K562 (cell line): Measurements from ENCODE around the gene SPATS1. TPM values are rescaled to one million over a fixed set of nuclear protein-coding genes. Genes with fewer than 3 reads are reported as not detected.

Experiments
- ATAC-seq: fragments of 200-7000 bp; cut with Tn5 transposase; 3 replicates; pipeline ENCODE4 v1.9.1; 2020; ENCODE audit warnings: moderate library complexity
- BruUV-seq: library from RNA; stranded (reverse); fragments of 400-500 nt; replicated peaks from 2 replicates; lab custom pipeline; 2021; lab: Mats Ljungman, UMichigan
- CTCF ChIA-PET: fragments of 300-600 bp; formaldehyde crosslinking; extraction: SDS; loops from one replicate; lab custom pipeline; 2021; ENCODE audit warnings: low intra/inter-chr PET ratio; lab: Yijun Ruan, JAX
- POLR2A ChIA-PET: fragments of 300-600, 350-650 bp; sonication (Branson Sonifier 250); formaldehyde crosslinking; extraction: SDS; loops from one replicate; lab custom pipeline; 2021; ENCODE audit warnings: antibody characterized with exemption, inconsistent platforms; lab: Yijun Ruan, JAX
- DNase-seq, 4 experiments: peaks; one replicate each; pipeline versions ENCODE4 v3.0.0 to v3.0.0-alpha.2; 2011 to 2018; ENCODE audit warnings: low spot score in 3 of 4, mixed read lengths in 3 of 4; ENCODE audit errors: extremely low read depth in 1 of 4
- FAIRE-seq: peaks from 2 replicates; lab custom pipeline; 2011; peaks lifted over from hg19 to GRCh38; lab: Jason Lieb, UNC
- H2AFZ ChIP-seq: 2 replicates; pipeline ENCODE4 v1.6.0; 2011; ENCODE audit warnings: low read depth, low read length, control low read depth, inconsistent platforms
- H3K27ac ChIP-seq: fragments of 200-600 bp; 3 replicates; pipeline ENCODE4 v1.8.0; 2011; ENCODE audit warnings: low read depth, mild to moderate bottlenecking, control low read depth, inconsistent platforms, low read length, moderate library complexity, mixed read lengths; ENCODE audit errors: extremely low read depth
- H3K27me3 ChIP-seq, 2 experiments: fragments of 300-600 bp in 1 of 2; 2 replicates in 1 of 2; 3 replicates in 1 of 2; pipeline versions ENCODE4 v1.6.0 to v1.8.0; 2011; ENCODE audit warnings: inconsistent platforms in 2 of 2, low read length in 2 of 2, mild to moderate bottlenecking in 1 of 2, mixed read lengths in 1 of 2, moderate library complexity in 1 of 2; ENCODE audit not compliant: control insufficient read depth in 2 of 2, insufficient read depth in 2 of 2
- H3K36me3 ChIP-seq: fragments of 300-600 bp; 3 replicates; pipeline ENCODE4 v1.8.0; 2011; ENCODE audit warnings: mild to moderate bottlenecking, low read length, inconsistent platforms; ENCODE audit not compliant: control insufficient read depth, insufficient read depth
- H3K4me1 ChIP-seq, 2 experiments: fragments of 200-600 bp in 1 of 2; replicated peaks in 1 of 2; 2 replicates in 1 of 2; 3 replicates in 1 of 2; pipeline versions ENCODE4 v1.5.1 to v1.8.0; 2011; ENCODE audit warnings: inconsistent platforms in 2 of 2, low read length in 2 of 2, mild to moderate bottlenecking in 1 of 2, mixed read lengths in 1 of 2, moderate library complexity in 1 of 2; ENCODE audit not compliant: control insufficient read depth in 2 of 2, insufficient read depth in 2 of 2
- H3K4me2 ChIP-seq: 2 replicates; pipeline ENCODE4 v1.6.1; 2011; ENCODE audit warnings: low read length, control low read depth, inconsistent platforms, mixed read lengths; ENCODE audit not compliant: insufficient read depth
- H3K4me3 ChIP-seq: fragments of 200-600 bp; sonication (generic), shearing (Covaris generic); 2 replicates; pipeline ENCODE4 v1.5.1; 2016; ENCODE audit warnings: control low read depth, inconsistent platforms
- H3K79me2 ChIP-seq: fragments of 200-600 bp; 3 replicates; pipeline ENCODE4 v1.8.0; 2011; ENCODE audit warnings: low read length, inconsistent platforms; ENCODE audit not compliant: control insufficient read depth, insufficient read depth
- H3K9ac ChIP-seq, 2 experiments: 2 replicates each; pipeline versions ENCODE4 v1.6.0 to v1.6.1; 2011; ENCODE audit warnings: low read depth in 2 of 2, low read length in 2 of 2, control low read depth in 1 of 2, inconsistent platforms in 1 of 2, mild to moderate bottlenecking in 1 of 2, mixed read lengths in 1 of 2; ENCODE audit not compliant: insufficient read depth in 1 of 2
- H3K9me1 ChIP-seq: one replicate; pipeline ENCODE4 v1.6.0; 2011; ENCODE audit warnings: inconsistent platforms, mild to moderate bottlenecking, low read length, moderate library complexity; ENCODE audit not compliant: control insufficient read depth, insufficient read depth
- H3K9me3 ChIP-seq: replicated peaks from 2 replicates; pipeline ENCODE4 v1.5.1; 2011; ENCODE audit warnings: low read depth, low read length, inconsistent platforms; ENCODE audit not compliant: control insufficient read depth, insufficient read depth
- H4K20me1 ChIP-seq: replicated peaks from 2 replicates; pipeline ENCODE4 v1.6.1; 2011; ENCODE audit warnings: low read length, inconsistent platforms, mixed read lengths; ENCODE audit not compliant: control insufficient read depth, insufficient read depth
- BRD9 ChIP-seq: fragments of 450-650 bp; IDR thresholded peaks from 2 replicates; pipeline ENCODE4 v1.6.1; 2018; ENCODE audit warnings: low read depth; ENCODE audit not compliant: partially characterized antibody
- EP300 ChIP-seq: IDR thresholded peaks from 2 replicates; pipeline ENCODE4 v1.6.1; 2012; ENCODE audit warnings: low read length, improper control_type of control experiment
- ERF ChIP-seq: fragments of 450-650 bp; formaldehyde crosslinking; IDR thresholded peaks from 2 replicates; pipeline ENCODE4 v1.4.0; 2020; ENCODE audit warnings: mild to moderate bottlenecking, mixed read lengths
- EWSR1 ChIP-seq: fragments of 450-650 bp; IDR thresholded peaks from 2 replicates; pipeline ENCODE4 v1.6.1; 2018; ENCODE audit warnings: borderline replicate concordance, mild to moderate bottlenecking, low read depth, moderate library complexity; ENCODE audit not compliant: partially characterized antibody
- HLTF ChIP-seq: fragments of 450-650 bp; IDR thresholded peaks from 2 replicates; pipeline ENCODE4 v1.6.1; 2016
- KDM1A ChIP-seq, 2 experiments: fragments of 450-650 bp; IDR thresholded peaks; 2 replicates each; pipeline ENCODE4 v1.6.1; 2016; ENCODE audit warnings: mild to moderate bottlenecking in 2 of 2
- MECOM ChIP-seq: fragments of 250-450 bp; sonication (Bioruptor Pico); IDR thresholded peaks from 2 replicates; pipeline ENCODE4 v1.8.0; 2022; ENCODE audit warnings: inconsistent platforms
- MEF2A ChIP-seq: IDR thresholded peaks from 2 replicates; pipeline ENCODE4 v1.6.1; 2011; ENCODE audit warnings: low read depth, mild to moderate bottlenecking, low read length, moderate library complexity; ENCODE audit not compliant: control insufficient read depth
- MTF1 ChIP-seq: fragments of 250-450 bp; sonication (Bioruptor Pico); IDR thresholded peaks from 2 replicates; pipeline ENCODE4 v1.9.0; 2021; ENCODE audit warnings: moderate library complexity, mild to moderate bottlenecking, inconsistent platforms, borderline replicate concordance
- NEUROD1 ChIP-seq: fragments of 150-350 bp; IDR thresholded peaks from 2 replicates; pipeline ENCODE4 v1.6.1; 2014; ENCODE audit warnings: borderline replicate concordance, low read length, low read depth; ENCODE audit not compliant: partially characterized antibody
- POLR2A ChIP-seq: fragments of 450-650 bp; conservative IDR thresholded peaks from 2 replicates; pipeline ENCODE4 v1.6.1; 2016
- SNIP1 ChIP-seq: fragments of 450-650 bp; IDR thresholded peaks from 2 replicates; pipeline ENCODE4 v1.7.1; 2017; ENCODE audit warnings: low read depth, mild to moderate bottlenecking
- TCFL5 ChIP-seq: fragments of 250-450 bp; sonication (Bioruptor Pico); conservative IDR thresholded peaks from 2 replicates; pipeline ENCODE4 v1.6.1; 2021; ENCODE audit warnings: mild to moderate bottlenecking, moderate library complexity, matching md5 sums
- TOE1 ChIP-seq, 2 experiments: fragments of 450-650 bp in 1 of 2; sonication (generic) in 1 of 2; formaldehyde crosslinking in 1 of 2; IDR thresholded peaks; 2 replicates each; pipeline versions ENCODE4 v1.7.1 to v1.8.0; 2016 to 2022; ENCODE audit warnings: borderline replicate concordance in 2 of 2, mild to moderate bottlenecking in 2 of 2, antibody characterized with exemption in 1 of 2, inconsistent platforms in 1 of 2, low read depth in 1 of 2, missing genetic modification reagents in 1 of 2, moderate library complexity in 1 of 2
- ZNF384 ChIP-seq: IDR thresholded peaks from 2 replicates; pipeline ENCODE4 v1.6.1; 2012; ENCODE audit warnings: low read depth, low read length, improper control_type of control experiment
- in situ Hi-C: fragments of 300-500 bp; cut with MboI; formaldehyde crosslinking; loops from 4 replicates; pipeline ENCODE4 v1.15.0; 2018; ENCODE audit warnings: inconsistent platforms, mixed read lengths
- intact Hi-C: fragments of 100-400 bp; cut with micrococcal nuclease; formaldehyde crosslinking; loops from 2 replicates; pipeline ENCODE4 v1.14.2; 2022
- polyA plus RNA-seq, 8 experiments: library from polyadenylated mRNA; depleted of rRNA in 4 of 8; stranded (reverse) in 5 of 8; unstranded in 3 of 8; fragments of >200 nt; fragmentation: Nextera tagmentation in 2 of 8; fragmentation: Illumina TruSeq in 1 of 8; extraction: Ambion mirVana in 2 of 8; extraction: Trizol in 1 of 8; gene quantifications; 2 replicates each; pipeline versions ENCODE4 v1.2.1 to v1.2.3, GENCODE V29; 2011 to 2014; ENCODE audit warnings: inconsistent platforms in 1 of 8, missing spikeins in 1 of 8
- total RNA-seq, 7 experiments: library from RNA; depleted of rRNA in 6 of 7; stranded (reverse); fragments of >200 nt in 6 of 7; fragmentation: Illumina TruSeq in 2 of 7; extraction: Trizol in 2 of 7; gene quantifications; 2 replicates each; pipeline versions ENCODE4 v1.2.1 to v1.2.3, GENCODE V29; 2011 to 2021; ENCODE audit warnings: low replicate concordance in 1 of 7

SPATS1 gene
- total and polyA plus RNA-seq, 9 of the 15 experiments (the other 6 are each of a cell fraction or from before 2014, with no cell fraction given): not detected

GRCh38 chr6:44327096-44327495, 15.4 kb upstream of the SPATS1 start:
- ATAC-seq: no peak
- in situ Hi-C loops (no loop called here), intact Hi-C loops (no loop called here)
- POLR2A ChIA-PET: interaction anchor here (0.7 to 1.0 kb wide), 3 partner anchors 21 to 589 kb away, joined by 3 to 4 read pairs (median 3); no protein-coding TSS in a partner anchor
- FAIRE-seq: no peak
- H3K4me2 ChIP-seq: no peak overlapping the region
- DNase-seq: no peak
- no peaks in the 10 kb centered on the region for H3K36me3 ChIP-seq
- no peak overlapping the region for H3K4me3 ChIP-seq
- H3K9ac ChIP-seq: no peak overlapping the region
- CTCF ChIA-PET: no interaction called here
- no peaks in the 10 kb centered on the region for H3K79me2 ChIP-seq
- H4K20me1 ChIP-seq: no peaks in the 10 kb centered on the region
- H3K27ac ChIP-seq: no peak overlapping the region
- no peaks in the 10 kb centered on the region for H3K9me1 ChIP-seq
- H3K9me3 ChIP-seq: no peaks in the 10 kb centered on the region
- no peaks in the 10 kb centered on the region for H3K4me1 ChIP-seq
- TF ChIP-seq MTF1 (CRISPR knock-in tag) (no peak), ZNF384 (no peak), TOE1 (IDR thresholded peaks at IDR 0.05; ENCODE audit: borderline replicate concordance) (no peak), TOE1 (CRISPR knock-in tag; IDR thresholded peaks at IDR 0.05; ENCODE audit: borderline replicate concordance, low read depth) (no peak), BRD9 (no peak), POLR2A (no peak), MECOM (CRISPR knock-in tag) (no peak), MEF2A (no peak), SNIP1 (no peak), KDM1A (IDR thresholded peaks at IDR 0.05) (no peak), ERF (CRISPR knock-in tag) (no peak), TCFL5 (CRISPR knock-in tag) (no peak), HLTF (no peak), EWSR1 (no peak), NEUROD1 (no peak), EP300 (no peak)
- BruUV-seq: no TSS peak
- H3K27me3 ChIP-seq: peaks cover 50 to 55% of the 10 kb centered on the region in 2 experiments
- H2AFZ ChIP-seq: no peak overlapping the region
